Activated T-helper 1 cell treated with Interleukin-2 at 50 U/mL for 16 hours (primary cell): ENCODE data around the gene SH3TC2.
"Not testable (repeated sequence)": the region's sequence is repeated elsewhere in the genome, so short reads cannot be mapped to it uniquely, and the experiment has no call there.

Source experiments
- DNase-seq: peaks from one replicate; pipeline ENCODE4 v3.0.0-alpha.2; 2020; ENCODE audit warnings: low read depth

Gene SH3TC2

GRCh38 chr5:149063017-149063687 is at the start of gene SH3TC2:
SH3TC2 (minus strand) TSS chr5:149063062; CDS start chr5:149063022, 40 bp downstream.
- DNase-seq = no peak

GRCh38 chr5:149110406-149110805 is 47.5 kb upstream of the SH3TC2 start:
- DNase-seq = no peak

GRCh38 chr5:149108651-149109280 is 45.9 kb upstream of the SH3TC2 start:
- DNase-seq = no peak

- DNase-seq = no peak
Measured at GRCh38 chr5:149100331-149100730, 37.5 kb upstream of the SH3TC2 start.

- no peak for DNase-seq
Measured at GRCh38 chr5:149099920-149100319, 37.1 kb upstream of the SH3TC2 start.

- DNase-seq = no peak
Measured at GRCh38 chr5:149094996-149095395, 32.1 kb upstream of the SH3TC2 start.

GRCh38 chr5:149093625-149094024 is 30.8 kb upstream of the SH3TC2 start:
- no peak for DNase-seq

GRCh38 chr5:149089796-149090195 is 26.9 kb upstream of the SH3TC2 start:
- no peak for DNase-seq

- DNase-seq = no peak
Measured at GRCh38 chr5:149088686-149089085, 25.8 kb upstream of the SH3TC2 start.

- DNase-seq = no peak
Measured at GRCh38 chr5:149083846-149084245, 21.0 kb upstream of the SH3TC2 start.

GRCh38 chr5:149082271-149082670 is 19.4 kb upstream of the SH3TC2 start:
- DNase-seq = no peak

- DNase-seq = no peak
Measured at GRCh38 chr5:149080294-149080693, 17.4 kb upstream of the SH3TC2 start.

GRCh38 chr5:149079883-149080282 is 17.0 kb upstream of the SH3TC2 start:
- DNase-seq = no peak

- not testable (repeated sequence) for DNase-seq
Measured at GRCh38 chr5:149074071-149074470, 11.2 kb upstream of the SH3TC2 start.

GRCh38 chr5:149073213-149073612 is 10.4 kb upstream of the SH3TC2 start:
- DNase-seq = no peak

GRCh38 chr5:149072791-149073190 is 9.9 kb upstream of the SH3TC2 start:
- no peak for DNase-seq

- no peak for DNase-seq
Measured at GRCh38 chr5:149072376-149072775, 9.5 kb upstream of the SH3TC2 start.

GRCh38 chr5:149071756-149072155 is 8.9 kb upstream of the SH3TC2 start:
- no peak for DNase-seq

- DNase-seq = no peak
Measured at GRCh38 chr5:149071216-149071615, 8.4 kb upstream of the SH3TC2 start.

- no peak for DNase-seq
Measured at GRCh38 chr5:149069711-149070110, 6.8 kb upstream of the SH3TC2 start.

- DNase-seq = no peak
Measured at GRCh38 chr5:149063896-149064478, 1.1 kb upstream of the SH3TC2 start.

- no peak for DNase-seq
Measured at GRCh38 chr5:149062371-149063016, 368 bp downstream of the SH3TC2 start.

- no peak for DNase-seq
Measured at GRCh38 chr5:149061341-149061740, 1.5 kb downstream of the SH3TC2 start.
